Cardiac atrium fibroblast (primary cell): ENCODE results near the gene KRT40. TPM values are rescaled to one million over a fixed set of nuclear protein-coding genes. Genes with fewer than 3 reads are reported as not detected.

Source experiments
- total RNA-seq: library from RNA; depleted of rRNA; stranded (reverse); fragments of >200 nt; gene quantifications from 2 replicates; pipeline ENCODE4 v1.2.3, GENCODE V29; 2015

The KRT40 gene
- total RNA-seq: not detected in 2 replicates

GRCh38 chr17:40984226-40984625, at the start of gene KRT40:
TSS of gene KRT40 (minus strand) at chr17:40984326. CDS start at chr17:40984273, 53 bp downstream.

DNA sequence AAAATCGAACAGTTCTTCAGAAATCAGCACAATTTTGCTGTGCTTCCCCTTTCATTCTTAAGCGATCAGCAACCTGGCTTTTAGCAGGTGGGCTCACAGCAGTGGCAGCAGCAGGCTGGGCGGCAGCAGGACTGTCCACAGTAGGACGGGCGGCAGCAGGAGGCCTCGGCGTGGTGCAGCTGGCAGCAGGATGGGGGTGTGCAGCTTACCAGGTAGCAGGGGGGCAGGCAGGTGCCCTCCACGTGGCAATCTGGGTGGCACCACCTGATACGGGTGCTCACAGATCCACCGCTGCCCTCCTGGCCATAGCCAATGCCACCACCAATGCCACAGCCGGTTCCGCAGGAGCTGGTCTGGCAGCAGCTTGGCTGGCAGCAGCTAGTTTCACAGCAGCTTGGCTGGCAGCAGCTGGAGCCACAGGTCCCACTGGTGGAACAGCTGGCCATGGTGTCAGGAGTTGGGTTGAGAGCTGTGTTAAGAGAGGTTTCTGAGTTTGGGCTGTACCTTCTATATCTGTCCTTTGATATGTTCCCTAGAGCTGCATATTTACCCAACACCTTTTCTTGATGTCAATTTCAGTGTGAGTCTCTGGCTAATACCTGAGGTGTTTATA, 45.6 kb upstream of the KRT40 start, which contains the start of gene KRTAP1-4:
Gene KRTAP1-4 (minus strand): TSS at position 563 of the 613 bp plus-strand sequence. CDS start 117 bp downstream, at position 446.

GRCh38 chr17:41026715-41027471, 42.8 kb upstream of the KRT40 start, which contains the start of gene KRTAP1-5:
TSS of gene KRTAP1-5 (minus strand) at chr17:41027208. CDS start at chr17:41027155, 53 bp downstream.

GRCh38 chr17:41008811-41009210, 24.7 kb upstream of the KRT40 start, which contains the start of gene KRTAP3-1:
TSS of gene KRTAP3-1 (minus strand) at chr17:41009128. CDS start at chr17:41009074, 54 bp downstream.

GRCh38 chr17:40999563-40999962, 15.4 kb upstream of the KRT40 start, which contains the start of gene KRTAP3-2:
TSS of gene KRTAP3-2 (minus strand) at chr17:40999906. CDS start at chr17:40999853, 53 bp downstream.

GRCh38 chr17:40993839-40994238, 9.7 kb upstream of the KRT40 start, which contains the start of gene KRTAP3-3:
TSS of gene KRTAP3-3 (minus strand) at chr17:40994164. CDS start at chr17:40994097, 67 bp downstream.

DNA sequence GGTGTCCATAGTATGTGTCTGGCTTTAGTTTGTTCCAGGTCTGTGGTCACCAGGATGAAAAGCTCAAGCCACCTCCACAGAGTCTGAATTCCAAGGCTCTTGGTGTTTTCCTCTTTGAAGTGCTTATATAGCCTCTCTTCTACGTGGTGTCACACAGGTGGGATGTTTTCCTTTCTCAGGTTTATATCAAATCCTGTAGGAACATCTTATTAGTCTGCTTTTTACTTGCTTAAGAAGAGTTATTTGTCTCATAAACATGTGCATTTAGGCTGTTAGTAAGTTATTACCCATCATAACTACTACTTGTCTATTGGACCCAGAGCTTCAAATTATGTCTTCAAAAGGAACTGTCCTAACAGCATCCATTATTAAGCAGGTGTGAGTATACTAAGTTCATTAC, 17.3 kb downstream of the KRT40 start, which contains the start of gene KRT39:
Gene KRT39 (minus strand): TSS at position 101 of the 400 bp plus-strand sequence. CDS start 92 bp downstream, at position 9.

DNA sequence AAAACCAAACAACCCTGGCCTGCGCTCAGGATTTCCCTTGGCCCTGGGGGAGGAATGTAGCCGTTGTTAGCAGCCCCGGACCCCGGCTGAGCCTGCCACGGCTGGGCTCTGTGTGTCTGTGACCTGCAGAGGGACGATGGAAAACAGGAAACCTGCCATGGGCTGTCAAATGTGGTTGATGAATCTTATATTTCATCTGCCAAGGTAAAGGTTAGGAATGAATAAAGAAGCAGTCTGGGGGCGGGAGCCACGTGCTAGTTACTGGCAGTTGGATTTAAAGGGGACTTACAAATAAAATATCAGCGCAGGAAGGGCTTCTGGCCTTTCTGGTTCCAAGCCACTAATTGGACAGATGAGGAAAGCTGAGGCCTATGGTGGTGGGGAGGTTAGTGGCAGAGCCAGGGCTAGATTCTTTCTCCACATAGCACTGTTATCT, 46.7 kb downstream of the KRT40 start, which contains the start of gene KRT23:
Gene KRT23 (minus strand): TSS at position 263 of the 436 bp plus-strand sequence. CDS start 1,043 bp downstream, outside the sequence.

Other genes starting within 250 kb of the KRT40 start
- gene KRT25, start 229.0 kb downstream of the KRT40 start, total RNA-seq: not detected in 2 replicates
- not detected in 2 replicates for gene KRT26, start 212.1 kb downstream of the KRT40 start, total RNA-seq
- not detected in 2 replicates for gene KRT27, start 201.8 kb downstream of the KRT40 start, total RNA-seq
- not detected in 2 replicates for gene KRT28, start 184.4 kb downstream of the KRT40 start, total RNA-seq
- gene KRT10, start 161.7 kb downstream of the KRT40 start, total RNA-seq: 19.7 and 36.3 TPM in 2 replicates
- not detected in 2 replicates for gene KRT12, start 117.1 kb downstream of the KRT40 start, total RNA-seq
- gene KRT20, start 99.1 kb downstream of the KRT40 start, total RNA-seq: not detected in 2 replicates
- gene KRT23, start 46.7 kb downstream of the KRT40 start, total RNA-seq: not detected in 2 replicates
- not detected in 2 replicates for gene KRT39, start 17.4 kb downstream of the KRT40 start, total RNA-seq
- gene KRTAP3-3, start 9.8 kb upstream of the KRT40 start, total RNA-seq: not detected in 2 replicates
- gene KRTAP3-2, start 15.6 kb upstream of the KRT40 start, total RNA-seq: not detected in 2 replicates
- not detected in 2 replicates for gene KRTAP3-1, start 24.8 kb upstream of the KRT40 start, total RNA-seq
- not detected in 2 replicates for gene KRTAP1-5, start 42.9 kb upstream of the KRT40 start, total RNA-seq
- not detected in 2 replicates for gene KRTAP1-4, start 45.9 kb upstream of the KRT40 start, total RNA-seq
- not detected in 2 replicates for gene KRTAP1-3, start 50.5 kb upstream of the KRT40 start, total RNA-seq
- not detected in 2 replicates for gene KRTAP1-1, start 57.1 kb upstream of the KRT40 start, total RNA-seq
- gene KRTAP2-1, start 63.0 kb upstream of the KRT40 start, total RNA-seq: not detected in 2 replicates
- not detected in 2 replicates for gene KRTAP2-2, start 70.9 kb upstream of the KRT40 start, total RNA-seq
- gene KRTAP2-3, start 75.8 kb upstream of the KRT40 start, total RNA-seq: not detected in 2 replicates
- not detected in 2 replicates for gene KRTAP2-4, start 81.6 kb upstream of the KRT40 start, total RNA-seq
- not detected in 2 replicates for gene KRTAP4-7, start 99.8 kb upstream of the KRT40 start, total RNA-seq
- gene KRTAP4-8, start 113.8 kb upstream of the KRT40 start, total RNA-seq: not detected in 2 replicates
- not detected in 2 replicates for gene KRTAP4-16, start 117.9 kb upstream of the KRT40 start, total RNA-seq
- gene KRTAP4-9, start 121.1 kb upstream of the KRT40 start, total RNA-seq: not detected in 2 replicates
- not detected in 2 replicates for gene KRTAP4-11, start 134.0 kb upstream of the KRT40 start, total RNA-seq
- gene KRTAP4-12, start 139.9 kb upstream of the KRT40 start, total RNA-seq: not detected in 2 replicates
- gene KRTAP4-6, start 156.2 kb upstream of the KRT40 start, total RNA-seq: not detected in 2 replicates
- gene KRTAP4-5, start 165.5 kb upstream of the KRT40 start, total RNA-seq: not detected in 2 replicates
- gene KRTAP4-4, start 176.4 kb upstream of the KRT40 start, total RNA-seq: not detected in 2 replicates
- gene KRTAP4-3, start 183.9 kb upstream of the KRT40 start, total RNA-seq: not detected in 2 replicates
- gene KRTAP4-2, start 193.9 kb upstream of the KRT40 start, total RNA-seq: not detected in 2 replicates
- gene KRTAP4-1, start 200.6 kb upstream of the KRT40 start, total RNA-seq: not detected in 2 replicates
- gene KRTAP9-1, start 205.6 kb upstream of the KRT40 start, total RNA-seq: not detected in 2 replicates
- not detected in 2 replicates for gene KRTAP9-2, start 242.3 kb upstream of the KRT40 start, total RNA-seq
- not detected in 2 replicates for gene KRTAP9-3, start 248.1 kb upstream of the KRT40 start, total RNA-seq